HEK293T (cell line): ENCODE results near the gene TLX2.

Experiments used
- ELF4 ChIP-seq: fragments of 450-650 bp; IDR thresholded peaks from 2 replicates; pipeline ENCODE4 v1.6.1; 2017; ENCODE audit warnings: antibody characterized with exemption
- FOXK2 ChIP-seq: fragments of 450-650 bp; IDR thresholded peaks from 2 replicates; pipeline ENCODE4 v1.6.1; 2016; ENCODE audit warnings: mild to moderate bottlenecking
- SUZ12 ChIP-seq: fragments of 450-650 bp; IDR thresholded peaks from 2 replicates; pipeline ENCODE4 v1.6.1; 2016; ENCODE audit warnings: mild to moderate bottlenecking

GRCh38 chr2:74556159-74556558, 41.9 kb downstream of the TLX2 start:
- no peak for TF ChIP-seq SUZ12
- TF ChIP-seq FOXK2 = no peak
- TF ChIP-seq ELF4 = no peak
